Adipose tissue (tissue), 3 donors: ENCODE data around the gene NPIPA3. TPM values are rescaled to one million over a fixed set of nuclear protein-coding genes. Genes with fewer than 3 reads are reported as not detected.
"Not testable (repeated sequence)": the region's sequence is repeated elsewhere in the genome, so short reads cannot be mapped to it uniquely, and the experiment has no call there.

Source experiments
- H3K27ac ChIP-seq: one replicate; pipeline ENCODE4 v1.5.1; 2013; ENCODE audit warnings: low read depth, low read length
- WGBS, 3 donors: extraction: QIAGEN DNeasy Blood & Tissue Kit; methylation state at CpG; one replicate each; pipeline ENCODE4 v1.1.7; 2013; 5-methylcytosine and 5-hydroxymethylcytosine counted together
- polyA plus RNA-seq, 3 donors: library from polyadenylated mRNA; stranded (reverse); fragments of 200-250 nt; gene quantifications; one replicate each; pipeline ENCODE4 v1.2.3, GENCODE V29; 2013
- donor health status: healthy with polysubstance abuse.
- donor health status: Bipolar disorder and iron deficiency.
- donor health status: healthy.

NPIPA3 gene
- polyA plus RNA-seq, 3 donors, result 0.32 to 3.1 (median 2.6) TPM

DNA sequence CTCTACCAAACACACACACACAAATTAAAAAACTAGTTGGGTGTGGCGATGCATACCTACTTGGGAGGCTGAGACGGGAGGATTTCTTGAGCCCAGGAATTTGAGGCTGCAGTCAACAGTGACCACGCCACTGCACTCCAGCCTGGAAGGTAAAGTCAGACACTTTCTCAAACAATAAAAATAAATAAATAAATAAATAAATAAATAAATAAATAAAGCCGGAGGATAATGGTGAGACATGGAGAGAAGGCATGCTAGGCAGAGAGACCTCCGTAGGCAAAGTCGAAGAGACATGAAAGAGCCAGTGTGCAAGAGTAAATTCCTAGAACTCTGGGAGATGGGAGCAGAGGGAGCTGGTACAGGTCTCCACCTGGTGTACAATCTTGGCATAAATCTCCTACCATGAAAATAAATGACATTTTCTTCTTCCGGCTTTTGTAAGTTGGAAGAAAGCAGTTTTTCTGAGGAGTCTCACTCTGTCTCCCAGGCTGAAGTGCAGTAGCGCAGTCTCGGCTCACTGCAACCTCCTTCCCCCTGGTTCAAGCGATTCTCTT lies 37.7 kb downstream of the NPIPA3 start:
- 17 to 41% methylated on average over 1 to 2 of the region's 10 CpGs; no CpG with 5 or more reads in 1 of the 3 donors for WGBS, 3 donors

GRCh38 chr16:14741794-14742193 lies 38.6 kb downstream of the NPIPA3 start:
- not testable (repeated sequence) for H3K27ac ChIP-seq
- no CpG with 5 or more reads among the region's 11 CpGs for WGBS, 3 donors

More for the DNA sequence above, 37.7 kb downstream of the NPIPA3 start:
- not testable (repeated sequence) for H3K27ac ChIP-seq

DNA sequence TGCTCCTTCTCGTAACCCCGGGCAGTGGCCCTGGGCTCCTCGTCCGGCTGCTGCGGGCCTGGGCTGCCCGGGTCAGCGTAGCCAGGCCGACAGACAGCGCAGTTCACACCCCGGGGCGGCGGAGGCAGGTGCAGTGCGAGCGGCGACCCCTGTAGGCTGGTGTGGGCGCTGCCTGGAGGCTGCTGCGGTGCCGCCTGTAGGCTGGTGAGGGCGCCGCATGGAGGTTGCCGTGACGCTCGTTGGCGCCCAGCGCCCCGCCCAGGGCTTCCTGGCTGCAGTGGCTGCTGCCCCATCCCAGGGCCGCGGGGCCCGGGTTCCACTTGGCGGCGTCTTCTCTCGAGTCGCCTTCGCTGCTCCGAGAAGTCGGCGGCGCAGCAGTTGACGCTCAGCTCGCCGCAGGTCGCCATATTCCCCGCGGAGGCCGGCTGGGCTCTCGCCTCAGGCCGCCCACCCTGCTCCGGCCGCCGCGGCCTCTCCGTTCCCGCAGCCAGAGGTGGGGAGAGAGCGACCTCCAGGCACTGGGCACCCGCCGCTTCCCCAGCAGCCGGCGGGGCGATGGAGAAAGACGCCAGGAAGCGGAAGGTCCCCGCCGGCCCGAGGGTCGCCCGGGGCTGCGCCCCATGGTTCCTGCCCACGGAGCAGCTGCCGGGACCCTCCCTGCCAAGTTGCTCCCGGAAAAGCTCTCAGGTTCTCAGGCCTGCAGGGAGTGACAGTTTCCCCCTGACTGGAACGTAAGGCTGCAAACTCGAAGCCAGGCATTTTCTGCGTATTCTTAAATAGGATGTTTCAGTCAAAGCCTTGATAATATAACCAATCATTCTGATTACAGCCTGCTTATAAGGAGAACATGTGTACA lies 39.3 kb downstream of the NPIPA3 start, which contains the start of gene NPIPA2:
Gene NPIPA2, plus strand, starts transcription at position 261 of the 856 bp plus-strand sequence. CDS start 5,533 bp downstream, outside the sequence.
- no CpG with 5 or more reads among the region's 73 CpGs for WGBS, 3 donors
- H3K27ac ChIP-seq, result not testable (repeated sequence)

- not testable (repeated sequence) for H3K27ac ChIP-seq
- WGBS, 3 donors, result no CpG with 5 or more reads among the region's 2 CpGs
Observed at GRCh38 chr16:14773654-14774053, 70.4 kb downstream of the NPIPA3 start.

DNA sequence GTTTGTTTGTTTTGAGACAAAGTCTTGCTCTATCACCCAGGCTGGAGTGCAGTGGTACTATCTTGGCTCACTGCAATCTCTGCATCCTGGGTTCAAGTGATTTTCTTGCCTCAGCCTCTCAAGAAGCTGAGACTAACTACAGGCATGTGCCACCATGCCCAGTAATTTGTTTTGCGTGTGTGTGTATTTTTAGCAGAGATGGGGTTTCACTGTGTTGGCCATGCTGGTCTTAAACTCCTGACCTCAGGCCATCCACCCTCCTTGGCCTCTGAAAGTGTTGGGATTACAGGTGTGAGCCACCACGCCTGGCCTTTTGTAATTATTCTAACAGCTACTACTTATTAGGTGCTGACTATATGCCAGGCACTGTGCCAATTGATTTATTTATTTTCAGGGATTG lies 72.4 kb downstream of the NPIPA3 start:
- 75 to 100% (median 88%) methylated on average over 1 of the region's 2 CpGs for WGBS, 3 donors
- not testable (repeated sequence) for H3K27ac ChIP-seq

Other genes starting within 250 kb of the NPIPA3 start
- gene PARN, start 73.2 kb upstream of the NPIPA3 start, polyA plus RNA-seq, result 10 to 100 TPM; 10.6 to 16.6 (median 13.2) TPM
- 10 to 100 TPM; 33.6 to 47.2 (median 45.0) TPM for gene BFAR, start 70.5 kb upstream of the NPIPA3 start, polyA plus RNA-seq
- 1 to 10 TPM in 2 of 3 donors, not detected in 1; 1.0 to 5.0 TPM for gene PLA2G10, start 9.1 kb upstream of the NPIPA3 start, polyA plus RNA-seq
- 1 to 10 TPM in 2 of 3 donors, under 1 TPM in 1; 0.52 to 1.8 (median 1.4) TPM for gene NPIPA2, start 39.1 kb downstream of the NPIPA3 start, polyA plus RNA-seq
- 10 to 100 TPM; 16.4 to 89.0 (median 28.7) TPM for gene NOMO1, start 130.3 kb downstream of the NPIPA3 start, polyA plus RNA-seq
- gene NPIPA1, start 234.0 kb downstream of the NPIPA3 start, polyA plus RNA-seq, result 10 to 100 TPM; 49.2 to 81.8 (median 68.7) TPM